GM12878 (cell line): Measurements from ENCODE around the gene ASTL. TPM values are rescaled to one million over a fixed set of nuclear protein-coding genes. Genes with fewer than 3 reads are reported as not detected.
A peak's percentile ranks its signal among the peaks of the same experiment; 100 is the strongest.

ENCODE experiments used
- BCL11A ChIP-seq: IDR thresholded peaks from 2 replicates; pipeline ENCODE4 v1.6.1; 2011; ENCODE audit warnings: low read depth, low read length
- BCL3 ChIP-seq: IDR thresholded peaks from 2 replicates; pipeline ENCODE4 v1.6.1; 2011; ENCODE audit warnings: borderline replicate concordance, low read depth, mild to moderate bottlenecking, moderate library complexity, low read length; ENCODE audit not compliant: insufficient read depth, poor library complexity, severe bottlenecking
- GATAD2B ChIP-seq: fragments of 450-650 bp; conservative IDR thresholded peaks from 2 replicates; pipeline ENCODE4 v1.6.1; 2017; ENCODE audit warnings: low read depth, mild to moderate bottlenecking, moderate library complexity
- IKZF1 ChIP-seq: fragments of 450-650 bp; conservative IDR thresholded peaks from 2 replicates; pipeline ENCODE4 v1.6.1; 2017; ENCODE audit warnings: antibody characterized with exemption, mild to moderate bottlenecking
- IRF3 ChIP-seq: fragments of 450-650 bp; IDR thresholded peaks from 2 replicates; pipeline ENCODE4 v1.6.1; 2014; ENCODE audit warnings: mild to moderate bottlenecking
- NBN ChIP-seq: fragments of 450-650 bp; IDR thresholded peaks from 2 replicates; pipeline ENCODE4 v1.6.1; 2016
- PAX5 ChIP-seq: IDR thresholded peaks from 2 replicates; pipeline ENCODE4 v1.6.1; 2011; ENCODE audit warnings: low read depth, low read length, borderline replicate concordance
- POLR2AphosphoS5 ChIP-seq: IDR thresholded peaks from 2 replicates; pipeline ENCODE4 v1.6.1; 2011; ENCODE audit warnings: mild to moderate bottlenecking, low read length, inconsistent platforms
- POU2F2 ChIP-seq: IDR thresholded peaks from 3 replicates; pipeline ENCODE4 v1.6.1; 2011; ENCODE audit warnings: low read depth, mild to moderate bottlenecking, low read length, borderline replicate concordance
- SRF ChIP-seq, 2 experiments: IDR thresholded peaks; 2 replicates each; pipeline ENCODE4 v1.6.1; 2011; ENCODE audit warnings: low read depth in 2 of 2, low read length in 2 of 2, mild to moderate bottlenecking in 1 of 2, moderate library complexity in 1 of 2
- TCF3 ChIP-seq: IDR thresholded peaks from 2 replicates; pipeline ENCODE4 v1.6.1; 2012; ENCODE audit warnings: low read depth, mild to moderate bottlenecking, low read length, borderline replicate concordance; ENCODE audit not compliant: insufficient read depth
- TCF7 ChIP-seq: IDR thresholded peaks from 2 replicates; pipeline ENCODE4 v1.6.1; 2014; ENCODE audit warnings: antibody characterized with exemption, borderline replicate concordance
- polyA plus RNA-seq, 11 experiments: library from polyadenylated mRNA; depleted of rRNA in 4 of 11; unstranded in 6 of 11; stranded (reverse) in 5 of 11; fragments of >200 nt; fragmentation: Nextera tagmentation in 4 of 11; fragmentation: Illumina TruSeq in 1 of 11; extraction: Ambion mirVana in 4 of 11; extraction: Trizol in 1 of 11; gene quantifications; 1 replicate in 1 of 11; 2 replicates in 10 of 11; pipeline versions ENCODE4 v1.2.1 to v1.2.3, GENCODE V29; 2011 to 2016; ENCODE audit warnings: inconsistent platforms in 2 of 11, missing spikeins in 2 of 11, low read depth in 1 of 11
- total RNA-seq, 4 experiments: library from RNA; depleted of rRNA in 3 of 4; stranded (reverse); fragments of >200 nt in 3 of 4; fragmentation: Illumina TruSeq in 1 of 4; extraction: Trizol in 1 of 4; gene quantifications; 2 replicates each; pipeline versions ENCODE4 v1.2.1 to v1.2.3, GENCODE V29; 2013 to 2021
- TF ChIP-seq, protein P1 (sequence below): fragments of 450-650 bp; formaldehyde crosslinking; IDR thresholded peaks from 2 replicates; pipeline ENCODE4 v1.5.0; 2022; ENCODE audit warnings: mild to moderate bottlenecking, missing genetic modification characterization
- TF ChIP-seq, protein P2 (sequence below), 3 experiments: IDR thresholded peaks in 2 of 3; conservative IDR thresholded peaks in 1 of 3; 2 replicates each; pipeline ENCODE4 v1.5.1; 2011; ENCODE audit warnings: low read depth in 3 of 3, low read length in 3 of 3, mild to moderate bottlenecking in 3 of 3, control low read depth in 2 of 3, moderate library complexity in 2 of 3, inconsistent platforms in 1 of 3, mixed read lengths in 1 of 3; ENCODE audit not compliant: control insufficient read depth in 2 of 3, insufficient read depth in 1 of 3; ENCODE audit errors: extremely low read depth in 1 of 3

ASTL gene
- total and polyA plus RNA-seq, 10 of the 15 experiments (the other 5 are each of a cell fraction or from before 2014, with no cell fraction given), result 0.18 to 1.0 (median 0.38) TPM; not detected in 4

GRCh38 chr2:96140941-96141623, 2.8 kb upstream of the ASTL start (continued):
- TF ChIP-seq, protein P1, sequence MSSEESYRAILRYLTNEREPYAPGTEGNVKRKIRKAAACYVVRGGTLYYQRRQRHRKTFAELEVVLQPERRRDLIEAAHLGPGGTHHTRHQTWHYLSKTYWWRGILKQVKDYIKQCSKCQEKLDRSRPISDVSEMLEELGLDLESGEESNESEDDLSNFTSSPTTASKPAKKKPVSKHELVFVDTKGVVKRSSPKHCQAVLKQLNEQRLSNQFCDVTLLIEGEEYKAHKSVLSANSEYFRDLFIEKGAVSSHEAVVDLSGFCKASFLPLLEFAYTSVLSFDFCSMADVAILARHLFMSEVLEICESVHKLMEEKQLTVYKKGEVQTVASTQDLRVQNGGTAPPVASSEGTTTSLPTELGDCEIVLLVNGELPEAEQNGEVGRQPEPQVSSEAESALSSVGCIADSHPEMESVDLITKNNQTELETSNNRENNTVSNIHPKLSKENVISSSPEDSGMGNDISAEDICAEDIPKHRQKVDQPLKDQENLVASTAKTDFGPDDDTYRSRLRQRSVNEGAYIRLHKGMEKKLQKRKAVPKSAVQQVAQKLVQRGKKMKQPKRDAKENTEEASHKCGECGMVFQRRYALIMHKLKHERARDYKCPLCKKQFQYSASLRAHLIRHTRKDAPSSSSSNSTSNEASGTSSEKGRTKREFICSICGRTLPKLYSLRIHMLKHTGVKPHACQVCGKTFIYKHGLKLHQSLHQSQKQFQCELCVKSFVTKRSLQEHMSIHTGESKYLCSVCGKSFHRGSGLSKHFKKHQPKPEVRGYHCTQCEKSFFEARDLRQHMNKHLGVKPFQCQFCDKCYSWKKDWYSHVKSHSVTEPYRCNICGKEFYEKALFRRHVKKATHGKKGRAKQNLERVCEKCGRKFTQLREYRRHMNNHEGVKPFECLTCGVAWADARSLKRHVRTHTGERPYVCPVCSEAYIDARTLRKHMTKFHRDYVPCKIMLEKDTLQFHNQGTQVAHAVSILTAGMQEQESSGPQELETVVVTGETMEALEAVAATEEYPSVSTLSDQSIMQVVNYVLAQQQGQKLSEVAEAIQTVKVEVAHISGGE (CRISPR knock-in tag), result peak; percentile 50
- TF ChIP-seq IRF3, result no peak
- no peak for TF ChIP-seq SRF (IDR thresholded peaks at IDR 0.05; ENCODE audit: low read depth in 2 of 2, low read length in 2 of 2)
- TF ChIP-seq, protein P2, sequence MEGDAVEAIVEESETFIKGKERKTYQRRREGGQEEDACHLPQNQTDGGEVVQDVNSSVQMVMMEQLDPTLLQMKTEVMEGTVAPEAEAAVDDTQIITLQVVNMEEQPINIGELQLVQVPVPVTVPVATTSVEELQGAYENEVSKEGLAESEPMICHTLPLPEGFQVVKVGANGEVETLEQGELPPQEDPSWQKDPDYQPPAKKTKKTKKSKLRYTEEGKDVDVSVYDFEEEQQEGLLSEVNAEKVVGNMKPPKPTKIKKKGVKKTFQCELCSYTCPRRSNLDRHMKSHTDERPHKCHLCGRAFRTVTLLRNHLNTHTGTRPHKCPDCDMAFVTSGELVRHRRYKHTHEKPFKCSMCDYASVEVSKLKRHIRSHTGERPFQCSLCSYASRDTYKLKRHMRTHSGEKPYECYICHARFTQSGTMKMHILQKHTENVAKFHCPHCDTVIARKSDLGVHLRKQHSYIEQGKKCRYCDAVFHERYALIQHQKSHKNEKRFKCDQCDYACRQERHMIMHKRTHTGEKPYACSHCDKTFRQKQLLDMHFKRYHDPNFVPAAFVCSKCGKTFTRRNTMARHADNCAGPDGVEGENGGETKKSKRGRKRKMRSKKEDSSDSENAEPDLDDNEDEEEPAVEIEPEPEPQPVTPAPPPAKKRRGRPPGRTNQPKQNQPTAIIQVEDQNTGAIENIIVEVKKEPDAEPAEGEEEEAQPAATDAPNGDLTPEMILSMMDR (IDR thresholded peaks at IDR 0.05 in 2 of 3, conservative IDR thresholded peaks at IDR 0.05 in 1 of 3; ENCODE audit: control insufficient read depth in 2 of 3, extremely low read depth in 1 of 3, insufficient read depth in 1 of 3, low read depth in 3 of 3, low read length in 3 of 3), result no peak
- TF ChIP-seq TCF3, result 0 out of 2 replicates have a peak, but pooled peaks have one; percentile 9
- TF ChIP-seq BCL11A, result 0 out of 2 replicates have a peak, but pooled peaks have one; percentile 4
- peak; percentile 10; the same call in 2 of the 3 replicates for TF ChIP-seq POU2F2
- no peak for TF ChIP-seq NBN
- no peak for TF ChIP-seq BCL3
- TF ChIP-seq POLR2AphosphoS5, result peak; percentile 93
- no peak for TF ChIP-seq IKZF1
- no peak for TF ChIP-seq TCF7
- no peak for TF ChIP-seq GATAD2B
- no peak for TF ChIP-seq PAX5
